A673 (cell line): ENCODE results near the gene WDHD1.
"Not testable (repeated sequence)": the region's sequence is repeated elsewhere in the genome, so short reads cannot be mapped to it uniquely, and the experiment has no call there.

Source experiments
- CTCF ChIP-seq: fragments of 300-800, 200-600 bp; sonication (generic); conservative IDR thresholded peaks from 2 replicates; pipeline ENCODE4 v1.5.1; 2017; ENCODE audit warnings: low read depth, mild to moderate bottlenecking, antibody characterized with exemption, low read length, moderate library complexity, mixed read lengths
- EZH2 ChIP-seq: fragments of 200-600 bp; sonication (generic); IDR thresholded peaks from 2 replicates; pipeline ENCODE4 v1.6.1; 2017; ENCODE audit warnings: borderline replicate concordance, low read depth, mild to moderate bottlenecking, mixed read lengths, antibody characterized with exemption, low read length; ENCODE audit not compliant: poor library complexity, severe bottlenecking

- not testable (repeated sequence) for TF ChIP-seq CTCF, EZH2
Measured at GRCh38 chr14:55064896-55065295, 38.0 kb upstream of the WDHD1 start.
